Calu3 (cell line): Measurements from ENCODE around the gene CYP19A1. TPM values are rescaled to one million over a fixed set of nuclear protein-coding genes. Genes with fewer than 3 reads are reported as not detected.
"Not testable (repeated sequence)": the region's sequence is repeated elsewhere in the genome, so short reads cannot be mapped to it uniquely, and the experiment has no call there.

Experiments used
- BruUV-seq: library from RNA; stranded (reverse); fragments of 400-500 nt; replicated peaks from 2 replicates; lab custom pipeline; 2021; lab: Mats Ljungman, UMichigan
- CTCF ChIA-PET: fragments of 300-600 bp; sonication (Branson Sonifier 250); formaldehyde crosslinking; loops from one replicate; lab custom pipeline; 2022; ENCODE audit warnings: antibody characterized with exemption; lab: Charles Lee
- DNase-seq: peaks from one replicate; pipeline ENCODE4 v3.0.0; 2022
- H3K27ac Mint-ChIP-seq: one replicate; pipeline ENCODE4 v1.8.0; 2022; ENCODE audit warnings: mixed read lengths; ENCODE audit not compliant: unreplicated experiment
- H3K27me3 Mint-ChIP-seq: one replicate; pipeline ENCODE4 v1.8.0; 2022; ENCODE audit warnings: mixed read lengths; ENCODE audit not compliant: unreplicated experiment
- H3K36me3 Mint-ChIP-seq: one replicate; pipeline ENCODE4 v1.8.0; 2022; ENCODE audit warnings: mild to moderate bottlenecking, moderate library complexity, mixed read lengths; ENCODE audit not compliant: insufficient read depth, unreplicated experiment
- H3K4me1 Mint-ChIP-seq: one replicate; pipeline ENCODE4 v1.8.0; 2022; ENCODE audit warnings: mild to moderate bottlenecking, low read depth, mixed read lengths; ENCODE audit not compliant: unreplicated experiment
- H3K4me3 Mint-ChIP-seq: one replicate; pipeline ENCODE4 v1.8.0; 2022; ENCODE audit warnings: mild to moderate bottlenecking, low read depth, moderate library complexity, mixed read lengths; ENCODE audit not compliant: unreplicated experiment
- H3K9me3 Mint-ChIP-seq: one replicate; pipeline ENCODE4 v1.8.0; 2022; ENCODE audit warnings: low read depth, mixed read lengths; ENCODE audit not compliant: unreplicated experiment
- CTCF ChIP-seq: fragments of 200-600 bp; IDR thresholded peaks from one replicate; pipeline ENCODE4 v1.8.0; 2022; ENCODE audit warnings: antibody characterized with exemption; ENCODE audit not compliant: unreplicated experiment
- intact Hi-C: fragments of 100-400 bp; cut with micrococcal nuclease; formaldehyde crosslinking; loops from one replicate; pipeline ENCODE4 v1.10.0; 2022; ENCODE audit not compliant: unreplicated experiment
- total RNA-seq: library from RNA; stranded (reverse); gene quantifications from 2 replicates; pipeline ENCODE4 v1.2.3, GENCODE V29; 2022

Gene CYP19A1
- total RNA-seq, 1 experiment from 2014 or later: not detected

GRCh38 chr15:51283026-51283425 lies 55.4 kb downstream of the CYP19A1 start:
- CTCF ChIA-PET: interaction anchor here (0.6 kb wide), 1 partner anchor 120 kb away, joined by 4 read pairs; no protein-coding TSS in a partner anchor
- intact Hi-C loops: loop anchor here (5.0 kb wide), 1 partner anchor 121 kb away; no protein-coding TSS in a partner anchor
- H3K27ac Mint-ChIP-seq: no peak overlapping the region
- no peak for DNase-seq
- no peaks in the 10 kb centered on the region for H3K9me3 Mint-ChIP-seq
- H3K27me3 Mint-ChIP-seq: peaks cover 89% of the 10 kb centered on the region
- H3K4me3 Mint-ChIP-seq: peak overlapping the region; percentile 1
- no peak for TF ChIP-seq CTCF
- no peaks in the 10 kb centered on the region for H3K36me3 Mint-ChIP-seq
- peaks cover 7% of the 10 kb centered on the region for H3K4me1 Mint-ChIP-seq
- BruUV-seq: no TSS peak

GRCh38 chr15:51282241-51282640 lies 56.2 kb downstream of the CYP19A1 start:
- DNase-seq, H3K4me3 Mint-ChIP-seq, H3K36me3 Mint-ChIP-seq, H3K9me3 Mint-ChIP-seq, H3K4me1 Mint-ChIP-seq, BruUV-seq, H3K27ac Mint-ChIP-seq, CTCF ChIA-PET: not testable (repeated sequence)
- H3K27me3 Mint-ChIP-seq: peaks cover 90% of the 10 kb centered on the region
- intact Hi-C loops: loop anchor here (5.0 kb wide), 1 partner anchor 120 kb away; no protein-coding TSS in a partner anchor

- peaks cover 7% of the 10 kb centered on the region for H3K4me1 Mint-ChIP-seq
- TF ChIP-seq CTCF: peak; percentile 64
- peak; percentile 69 for DNase-seq
- BruUV-seq: no TSS peak
- no peak overlapping the region for H3K4me3 Mint-ChIP-seq
- H3K27me3 Mint-ChIP-seq: peaks cover 95% of the 10 kb centered on the region
- no peaks in the 10 kb centered on the region for H3K9me3 Mint-ChIP-seq
- intact Hi-C loops: loop anchor here (1.0 to 5.0 kb wide), 3 partner anchors 100 to 218 kb away; no protein-coding TSS in a partner anchor
- H3K27ac Mint-ChIP-seq: no peak overlapping the region
- CTCF ChIA-PET: interaction anchor here (0.6 to 1.7 kb wide), 9 partner anchors 11 to 218 kb away, joined by 3 to 27 read pairs (median 3); no protein-coding TSS in a partner anchor
- H3K36me3 Mint-ChIP-seq: no peaks in the 10 kb centered on the region
Observed at GRCh38 chr15:51281368-51281967, 56.9 kb downstream of the CYP19A1 start.

GRCh38 chr15:51280838-51281237 lies 57.6 kb downstream of the CYP19A1 start:
- no peak for TF ChIP-seq CTCF
- intact Hi-C loops: loop anchor here (1.0 to 5.0 kb wide), 3 partner anchors 100 to 218 kb away; no protein-coding TSS in a partner anchor
- no TSS peak for BruUV-seq
- no peaks in the 10 kb centered on the region for H3K9me3 Mint-ChIP-seq
- no peaks in the 10 kb centered on the region for H3K36me3 Mint-ChIP-seq
- H3K27ac Mint-ChIP-seq: no peak overlapping the region
- DNase-seq: no peak
- H3K27me3 Mint-ChIP-seq: peaks cover 95% of the 10 kb centered on the region
- peaks cover 7% of the 10 kb centered on the region for H3K4me1 Mint-ChIP-seq
- no peak overlapping the region for H3K4me3 Mint-ChIP-seq
- CTCF ChIA-PET: interaction anchor here (0.6 to 1.7 kb wide), 9 partner anchors 12 to 218 kb away, joined by 3 to 27 read pairs (median 3); no protein-coding TSS in a partner anchor
